CD14-positive monocyte (primary cell): Measurements from ENCODE around the gene P2RY1. TPM values are rescaled to one million over a fixed set of nuclear protein-coding genes. Genes with fewer than 3 reads are reported as not detected.

Experiments used
- DNase-seq, 3 donors: peaks; one replicate each; pipeline ENCODE4 v3.0.0-alpha.2; 2011 to 2022
- H2AFZ ChIP-seq: 2 replicates; pipeline ENCODE4 v1.6.0; 2012; ENCODE audit warnings: mild to moderate bottlenecking, low read depth, low read length, inconsistent platforms; ENCODE audit not compliant: insufficient read depth, poor library complexity, severe bottlenecking
- H3K27ac ChIP-seq, 2 donors: 1 replicate in 1 of 2; 2 replicates in 1 of 2; pipeline ENCODE4 v1.5.1; 2012 to 2013; ENCODE audit warnings: low read length in 2 of 2, control low read depth in 1 of 2, inconsistent platforms in 1 of 2, low read depth in 1 of 2, mild to moderate bottlenecking in 1 of 2
- H3K27me3 ChIP-seq, 2 donors: one replicate each; pipeline versions ENCODE4 v1.6.0 to v1.6.1; 2011 to 2013; ENCODE audit warnings: low read length in 2 of 2; ENCODE audit not compliant: control insufficient read depth in 2 of 2, insufficient read depth in 2 of 2
- H3K36me3 ChIP-seq, 2 donors: replicated peaks in 1 of 2; 1 replicate in 1 of 2; 2 replicates in 1 of 2; pipeline versions ENCODE4 v1.5.1 to v1.6.1; 2012 to 2013; ENCODE audit warnings: low read length in 2 of 2, control low read depth in 1 of 2, inconsistent platforms in 1 of 2, mild to moderate bottlenecking in 1 of 2; ENCODE audit not compliant: insufficient read depth in 2 of 2, control insufficient read depth in 1 of 2
- H3K4me1 ChIP-seq, 2 donors: 1 replicate in 1 of 2; 2 replicates in 1 of 2; pipeline versions ENCODE4 v1.5.1 to v1.6.1; 2012 to 2013; ENCODE audit warnings: low read length in 2 of 2, control low read depth in 1 of 2, inconsistent platforms in 1 of 2, mild to moderate bottlenecking in 1 of 2, moderate library complexity in 1 of 2; ENCODE audit not compliant: insufficient read depth in 2 of 2, control insufficient read depth in 1 of 2
- H3K4me2 ChIP-seq: replicated peaks from 2 replicates; pipeline ENCODE3; 2012; ENCODE audit warnings: low read length, moderate library complexity, mild to moderate bottlenecking; ENCODE audit not compliant: poor library complexity, severe bottlenecking; ENCODE audit errors: extremely low read depth
- H3K4me3 ChIP-seq, 3 experiments: fragments of 200-600 bp in 1 of 3; sonication (generic) in 1 of 3; replicated peaks in 1 of 3; 1 replicate in 2 of 3; 2 replicates in 1 of 3; pipeline ENCODE4 v1.5.1; 2011 to 2013; ENCODE audit warnings: low read length in 3 of 3, mild to moderate bottlenecking in 3 of 3, control low read depth in 2 of 3, low read depth in 2 of 3, inconsistent platforms in 1 of 3, moderate library complexity in 1 of 3
- H3K79me2 ChIP-seq: 2 replicates; pipeline ENCODE4 v1.6.0; 2012; ENCODE audit warnings: mild to moderate bottlenecking, control low read depth, inconsistent platforms, low read length, moderate library complexity; ENCODE audit not compliant: insufficient read depth
- H3K9ac ChIP-seq: 2 replicates; pipeline ENCODE4 v1.6.0; 2017; ENCODE audit warnings: low read length, mild to moderate bottlenecking; ENCODE audit not compliant: insufficient read depth, poor library complexity, severe bottlenecking
- H3K9me3 ChIP-seq, 2 donors: replicated peaks in 1 of 2; 1 replicate in 1 of 2; 2 replicates in 1 of 2; pipeline versions ENCODE4 v1.5.1 to v1.6.1; 2012 to 2013; ENCODE audit warnings: low read length in 2 of 2, control low read depth in 1 of 2; ENCODE audit not compliant: control insufficient read depth in 1 of 2, insufficient read depth in 1 of 2
- H4K20me1 ChIP-seq: 2 replicates; pipeline ENCODE4 v1.6.0; 2012; ENCODE audit warnings: mild to moderate bottlenecking, low read length, control low read depth, moderate library complexity; ENCODE audit not compliant: insufficient read depth
- H3K27ac Mint-ChIP-seq, 7 donors: one replicate each; pipeline ENCODE4 v1.8.0; 2020; ENCODE audit warnings: mild to moderate bottlenecking in 7 of 7, mixed read lengths in 7 of 7, moderate library complexity in 6 of 7, inconsistent platforms in 2 of 7
- H3K27me3 Mint-ChIP-seq, 3 donors: one replicate each; pipeline ENCODE4 v1.8.0; 2021 to 2022; ENCODE audit warnings: low read depth in 3 of 3, mild to moderate bottlenecking in 3 of 3, mixed read lengths in 3 of 3, moderate library complexity in 3 of 3, inconsistent platforms in 1 of 3
- H3K36me3 Mint-ChIP-seq, 2 donors: one replicate each; pipeline ENCODE4 v1.8.0; 2020; ENCODE audit warnings: mixed read lengths in 2 of 2, inconsistent platforms in 1 of 2, mild to moderate bottlenecking in 1 of 2
- H3K4me1 Mint-ChIP-seq: one replicate; pipeline ENCODE4 v1.8.0; 2020; ENCODE audit warnings: mild to moderate bottlenecking, mixed read lengths
- H3K4me3 Mint-ChIP-seq, 2 donors: one replicate each; pipeline ENCODE4 v1.8.0; 2020; ENCODE audit warnings: mild to moderate bottlenecking in 2 of 2, mixed read lengths in 2 of 2, moderate library complexity in 1 of 2
- H3K9me3 Mint-ChIP-seq, 7 donors: one replicate each; pipeline ENCODE4 v1.8.0; 2020 to 2022; ENCODE audit warnings: mixed read lengths in 7 of 7, mild to moderate bottlenecking in 6 of 7, moderate library complexity in 6 of 7, inconsistent platforms in 2 of 7
- CTCF ChIP-seq: fragments of 200-600 bp; IDR thresholded peaks from one replicate; pipeline ENCODE4 v1.8.0; 2022; ENCODE audit warnings: antibody characterized with exemption, mild to moderate bottlenecking
- WGBS: methylation state at CpG from one replicate; pipeline ENCODE4 v1.1.5; 2013; ENCODE audit warnings: missing lambda C conversion rate; ENCODE audit not compliant: insufficient coverage; 5-methylcytosine and 5-hydroxymethylcytosine counted together
- intact Hi-C, 2 donors: fragments of 100-400 bp; cut with micrococcal nuclease; formaldehyde crosslinking; loops; one replicate each; pipeline versions ENCODE4 v1.15.0 to v1.15.1; 2023
- polyA plus RNA-seq, 3 donors: library from polyadenylated mRNA; depleted of rRNA in 1 of 3; unstranded in 2 of 3; stranded (reverse) in 1 of 3; fragments of 300-500 nt in 2 of 3; fragments of >200 nt in 1 of 3; fragmentation: Illumina TruSeq in 2 of 3; gene quantifications; 1 replicate in 2 of 3; 2 replicates in 1 of 3; pipeline ENCODE4 v1.2.3, GENCODE V29; 2012 to 2021

P2RY1 gene
- polyA plus RNA-seq, 3 donors = 0.16 to 0.97 TPM; not detected in 1

DNA sequence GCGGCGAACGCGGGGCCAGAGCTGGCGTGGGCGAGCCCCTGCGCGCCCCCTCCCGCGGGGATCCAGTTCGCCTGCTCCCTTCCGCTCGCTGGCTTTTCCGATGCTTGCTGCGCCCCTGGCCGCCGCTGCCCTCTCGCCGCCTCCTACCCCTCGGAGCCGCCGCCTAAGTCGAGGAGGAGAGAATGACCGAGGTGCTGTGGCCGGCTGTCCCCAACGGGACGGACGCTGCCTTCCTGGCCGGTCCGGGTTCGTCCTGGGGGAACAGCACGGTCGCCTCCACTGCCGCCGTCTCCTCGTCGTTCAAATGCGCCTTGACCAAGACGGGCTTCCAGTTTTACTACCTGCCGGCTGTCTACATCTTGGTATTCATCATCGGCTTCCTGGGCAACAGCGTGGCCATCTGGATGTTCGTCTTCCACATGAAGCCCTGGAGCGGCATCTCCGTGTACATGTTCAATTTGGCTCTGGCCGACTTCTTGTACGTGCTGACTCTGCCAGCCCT lies 721 bp downstream of the P2RY1 start:
- Histone ChIP-seq H3K27ac (peak overlapping the region in 1 of 2 donors; percentile 66), H3K4me3 (peak overlapping the region; percentile 50 to 93 (median 75)), H3K9ac (peak overlapping the region; percentile 73)

GRCh38 chr3:152836269-152836668 lies 1.3 kb downstream of the P2RY1 start:
- peaks cover 38% of the 10 kb centered on the region for H3K4me1 Mint-ChIP-seq
- WGBS = 85% methylated on average over 11 of the region's 14 CpGs
- DNase-seq = no peak
- Histone ChIP-seq H3K27ac (no peak overlapping the region), H2AFZ (peak overlapping the region; percentile 93), H3K4me2 (peak overlapping the region; percentile 94), H3K4me3 (peak overlapping the region; percentile 50 to 93 (median 75)), H4K20me1 (no peaks in the 10 kb centered on the region), H3K36me3 (no peaks in the 10 kb centered on the region), H3K27me3 (no peaks in the 10 kb centered on the region), H3K9me3 (no peaks in the 10 kb centered on the region), H3K4me1 (peaks cover 18 to 24% of the 10 kb centered on the region in 2 donors), H3K79me2 (peaks cover 8% of the 10 kb centered on the region), H3K9ac (peak overlapping the region; percentile 73)
- H3K4me3 Mint-ChIP-seq = peak overlapping the region; percentile 96 to 99
- no peak overlapping the region for H3K27ac Mint-ChIP-seq
- no peak for TF ChIP-seq CTCF
- intact Hi-C loops = loop anchor here in 1 of 2 donors (10.0 kb wide), 1 partner anchor 59 kb away; no protein-coding TSS in a partner anchor
- H3K27me3 Mint-ChIP-seq = peaks cover 0 to 5% (median 2%) of the 10 kb centered on the region in 3 donors
- no peaks in the 10 kb centered on the region for H3K9me3 Mint-ChIP-seq
- peaks cover 4 to 14% of the 10 kb centered on the region in 2 donors for H3K36me3 Mint-ChIP-seq

More for the DNA sequence above, 721 bp downstream of the P2RY1 start:
- Mint-ChIP-seq H3K36me3 (peaks cover 4 to 14% of the 10 kb centered on the region in 2 donors), H3K9me3 (no peaks in the 10 kb centered on the region), H3K27me3 (peaks cover 0 to 6% (median 2%) of the 10 kb centered on the region in 3 donors), H3K4me3 (peak overlapping the region; percentile 96 to 99), H3K4me1 (peaks cover 38% of the 10 kb centered on the region), H3K27ac (peak overlapping the region in 6 of 7 donors; percentile 42 to 88 (median 80))
- WGBS = under 1% methylated on average over 46 of the region's 47 CpGs
- Histone ChIP-seq H3K9me3 (no peaks in the 10 kb centered on the region), H3K4me2 (peak overlapping the region; percentile 94), H3K36me3 (no peaks in the 10 kb centered on the region), H3K4me1 (peaks cover 18 to 24% of the 10 kb centered on the region in 2 donors), H2AFZ (peak overlapping the region; percentile 93), H3K27me3 (no peaks in the 10 kb centered on the region), H3K79me2 (peaks cover 8% of the 10 kb centered on the region), H4K20me1 (no peaks in the 10 kb centered on the region)
- TF ChIP-seq CTCF = peak; percentile 12
- intact Hi-C loops = loop anchor here in 1 of 2 donors (10.0 kb wide), 1 partner anchor 59 kb away; no protein-coding TSS in a partner anchor
- DNase-seq = peak; percentile 3 to 15 (median 3)
